Activated CD4-positive, alpha-beta T cell treated with anti-CD3 and anti-CD28 coated beads for 48 hours (primary cell): ENCODE data around the gene UTP25.
"Not testable (repeated sequence)": the region's sequence is repeated elsewhere in the genome, so short reads cannot be mapped to it uniquely, and the experiment has no call there.

Source experiments
- DNase-seq: peaks from one replicate; pipeline ENCODE4 v3.0.0-alpha.2; 2020

The UTP25 gene

GRCh38 chr1:209875515-209875914 is 47.7 kb downstream of the UTP25 start:
- no peak for DNase-seq

GRCh38 chr1:209876078-209876800 is 48.5 kb downstream of the UTP25 start:
- no peak for DNase-seq

GRCh38 chr1:209877087-209877764 is 49.5 kb downstream of the UTP25 start:
- DNase-seq = no peak

GRCh38 chr1:209878964-209879363 is 51.2 kb downstream of the UTP25 start:
- no peak for DNase-seq

- no peak for DNase-seq
These were observed 51.8 kb downstream of the UTP25 start for GRCh38 chr1:209879539-209879938.

- DNase-seq = no peak
These were observed 52.3 kb downstream of the UTP25 start for GRCh38 chr1:209880031-209880430.

- DNase-seq = no peak
These were observed 53.8 kb downstream of the UTP25 start for GRCh38 chr1:209881619-209882018.

GRCh38 chr1:209882286-209882685 is 54.5 kb downstream of the UTP25 start:
- DNase-seq = no peak

GRCh38 chr1:209882942-209883340 is 55.2 kb downstream of the UTP25 start:
- no peak for DNase-seq

- DNase-seq = no peak
These were observed 55.7 kb downstream of the UTP25 start for GRCh38 chr1:209883341-209883971.

GRCh38 chr1:209884249-209884648 is 56.5 kb downstream of the UTP25 start:
- DNase-seq = peak; percentile 12

- peak; percentile 75 for DNase-seq
These were observed 56.9 kb downstream of the UTP25 start for GRCh38 chr1:209884665-209885117.

- no peak for DNase-seq
These were observed 57.8 kb downstream of the UTP25 start for GRCh38 chr1:209885403-209886218.

- DNase-seq = no peak
These were observed 58.4 kb downstream of the UTP25 start for GRCh38 chr1:209886219-209886536.

- DNase-seq = not testable (repeated sequence)
These were observed 60.7 kb downstream of the UTP25 start for GRCh38 chr1:209888291-209889076.

GRCh38 chr1:209889077-209889418 is 61.3 kb downstream of the UTP25 start:
- DNase-seq = no peak

GRCh38 chr1:209890641-209891330 is 63.0 kb downstream of the UTP25 start:
- DNase-seq = no peak

- DNase-seq = no peak
These were observed 66.0 kb downstream of the UTP25 start for GRCh38 chr1:209893751-209894150.

GRCh38 chr1:209895709-209896108 is 67.9 kb downstream of the UTP25 start:
- DNase-seq = peak; percentile 45

- DNase-seq = no peak
These were observed 68.6 kb downstream of the UTP25 start for GRCh38 chr1:209896346-209896745.

GRCh38 chr1:209898271-209898670 is 70.5 kb downstream of the UTP25 start:
- not testable (repeated sequence) for DNase-seq

- not testable (repeated sequence) for DNase-seq
These were observed 71.1 kb downstream of the UTP25 start for GRCh38 chr1:209898851-209899250.
